ENCODE results near the gene COL9A2.
"Not testable (repeated sequence)": the region's sequence is repeated elsewhere in the genome, so short reads cannot be mapped to it uniquely, and the experiment has no call there.

The COL9A2 gene

GRCh38 chr1:40316595-40317393, at the start of gene COL9A2:
Gene COL9A2, minus strand, starts transcription at chr1:40317286. Its CDS starts 89 bp downstream, at chr1:40317197.
- peak; percentile 86 for DNase-seq

DNA sequence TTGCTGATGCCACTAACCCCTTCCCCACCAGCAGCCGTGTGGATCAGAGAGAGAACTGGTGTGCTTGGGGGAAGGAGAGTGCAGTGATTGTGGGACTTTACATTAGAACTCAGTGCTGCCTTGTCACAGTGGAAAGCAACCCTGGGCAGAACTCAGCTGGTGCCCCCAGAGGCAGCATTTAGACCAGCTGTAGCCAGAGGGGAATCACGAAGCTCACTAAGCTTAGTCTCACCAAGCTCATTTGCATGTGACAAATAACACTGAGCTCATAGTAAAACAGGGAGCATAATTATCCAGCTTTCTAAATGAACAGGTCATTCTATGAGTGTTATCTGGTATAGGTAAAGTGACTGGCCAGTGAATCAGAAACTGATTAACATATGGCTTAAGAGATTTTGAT, 46.6 kb upstream of the COL9A2 start:
- no peak for DNase-seq

- no peak for DNase-seq
These were observed 45.6 kb upstream of the COL9A2 start for GRCh38 chr1:40362699-40363098.

DNA sequence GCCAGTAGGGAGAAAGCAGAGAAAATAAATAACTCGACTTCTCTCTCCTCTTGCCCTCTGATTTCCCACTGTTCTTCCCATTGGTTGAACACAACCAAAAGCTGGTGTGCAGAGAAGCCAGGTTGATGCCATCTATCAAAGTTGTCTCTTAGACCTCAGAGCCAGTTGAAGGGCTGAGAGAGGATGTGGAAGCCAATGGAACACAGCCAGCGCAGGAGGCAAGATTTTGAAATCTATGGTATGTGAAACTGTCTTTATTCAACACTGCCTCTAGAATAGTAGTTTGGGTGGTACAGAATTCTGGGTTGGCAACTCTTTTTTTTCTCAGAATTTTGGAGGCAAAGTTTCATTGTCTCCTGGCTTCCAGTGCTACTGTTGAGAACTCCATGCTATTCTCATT, 45.1 kb upstream of the COL9A2 start:
- no peak for DNase-seq

DNA sequence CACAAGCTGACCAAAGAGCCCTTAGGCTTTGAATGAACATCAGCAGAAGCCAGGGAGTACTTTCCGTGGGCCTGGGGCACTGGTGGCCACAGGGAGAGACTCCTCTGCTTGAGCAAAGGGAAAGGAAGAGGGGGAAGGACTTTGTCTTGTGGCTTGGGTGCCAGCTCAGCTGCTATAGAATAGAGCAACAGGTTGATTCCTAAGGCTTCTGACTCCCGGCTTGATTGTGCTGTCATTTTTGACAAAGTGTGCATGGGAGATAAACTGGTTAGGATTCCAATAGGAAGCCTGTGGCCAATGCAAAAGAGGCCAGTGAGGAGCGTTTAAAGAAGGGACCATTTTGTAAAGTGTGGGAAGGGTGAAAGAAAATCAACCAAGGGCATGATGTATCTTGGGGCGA, 44.6 kb upstream of the COL9A2 start:
- no peak for DNase-seq

DNA sequence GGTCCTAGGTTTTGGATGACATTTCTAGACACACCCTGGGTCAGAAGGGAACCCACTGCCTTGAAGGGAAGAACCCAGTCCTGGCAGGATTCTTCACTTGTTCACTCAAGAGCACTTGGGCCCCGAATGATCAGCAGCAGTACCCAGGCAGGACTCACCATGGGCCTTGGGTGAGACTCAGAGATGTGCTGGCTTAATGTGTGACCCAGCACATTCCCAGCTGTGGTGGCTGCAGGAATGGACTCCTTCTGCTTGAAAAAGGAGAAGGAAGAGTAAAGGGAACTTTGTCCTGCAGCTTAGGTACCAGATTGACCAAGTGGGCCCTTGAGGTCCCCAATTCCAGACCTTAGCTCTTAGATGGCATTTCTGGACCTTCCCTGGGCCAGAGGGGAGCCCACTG, 44.1 kb upstream of the COL9A2 start:
- DNase-seq, result no peak

DNA sequence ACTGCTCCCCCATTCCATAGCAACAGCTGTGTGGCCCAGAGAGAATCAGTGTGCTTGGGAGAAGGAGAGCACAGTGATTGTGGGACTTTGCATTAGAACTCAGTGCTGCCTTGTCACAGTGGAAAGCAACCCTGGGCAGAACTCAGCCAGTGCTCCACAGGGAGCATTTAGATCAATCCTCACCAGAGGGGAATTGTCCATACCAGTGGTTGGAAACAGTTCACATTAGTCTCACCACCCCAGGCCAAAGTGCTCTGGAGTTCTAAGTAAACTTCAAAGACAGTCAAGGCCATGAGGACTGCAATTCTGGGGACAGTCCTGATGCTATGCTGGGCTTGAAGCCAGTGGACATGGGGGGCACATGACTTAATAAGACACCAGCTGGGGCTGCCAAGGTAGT, 43.5 kb upstream of the COL9A2 start:
- no peak for DNase-seq

DNA sequence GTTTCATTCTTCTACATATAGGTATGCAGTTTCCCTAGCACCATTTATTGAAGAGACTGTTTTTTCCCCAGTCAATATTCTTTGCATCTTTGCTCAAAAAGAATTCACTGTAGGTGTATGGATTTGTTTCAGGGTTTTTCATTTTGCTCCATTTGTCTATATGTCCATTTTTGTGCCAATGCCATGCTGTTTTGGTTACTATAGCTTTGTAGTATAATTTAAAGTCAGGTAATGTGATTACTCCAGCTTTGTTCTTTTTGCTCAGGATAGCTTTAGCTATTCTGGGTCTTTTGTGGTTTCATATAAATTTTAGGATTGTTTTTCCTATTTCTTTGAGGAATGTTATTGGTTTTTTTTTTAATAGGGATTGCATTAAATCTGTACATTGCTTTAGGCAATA, 40.5 kb upstream of the COL9A2 start:
- no peak for DNase-seq

DNA sequence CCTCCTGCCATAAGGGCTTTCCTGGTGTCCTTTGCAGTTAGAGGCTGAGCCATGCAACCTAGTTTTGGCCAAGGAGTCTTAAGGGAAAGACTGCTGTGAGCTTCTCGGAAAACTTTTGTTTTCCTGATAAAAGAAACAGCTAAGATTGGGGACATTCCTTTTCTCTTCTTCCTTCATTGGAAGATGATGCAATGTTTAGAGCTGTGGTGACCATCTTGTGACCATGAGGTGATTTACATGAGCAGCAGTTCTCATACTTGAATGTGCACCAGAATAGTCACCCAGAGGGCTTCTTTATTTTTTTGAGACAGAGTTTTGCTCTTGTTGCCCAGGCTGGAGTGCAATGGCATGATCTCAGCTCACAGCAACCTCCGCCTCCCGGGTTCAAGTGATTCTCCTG, 36.0 kb upstream of the COL9A2 start:
- DNase-seq, result no peak

DNA sequence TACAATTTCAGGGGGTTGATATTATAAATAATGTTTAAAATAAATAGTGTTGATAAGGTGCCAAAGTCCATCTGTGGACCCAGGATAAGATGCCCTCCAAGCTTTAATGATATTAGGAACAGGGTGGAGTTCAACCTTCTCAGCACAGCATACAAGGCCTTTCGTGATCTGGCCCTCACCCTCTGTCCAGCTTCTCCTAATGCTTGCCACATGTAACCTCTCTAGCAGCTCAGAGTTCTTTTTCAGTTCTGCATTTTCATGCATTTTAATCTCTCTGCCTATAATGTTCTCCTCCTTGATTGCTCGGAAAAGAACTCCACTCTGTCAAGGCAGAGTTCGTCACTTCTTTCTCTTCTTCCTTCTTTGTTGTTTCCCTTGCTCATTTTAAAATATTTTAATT, 35.0 kb upstream of the COL9A2 start:
- DNase-seq, result no peak

DNA sequence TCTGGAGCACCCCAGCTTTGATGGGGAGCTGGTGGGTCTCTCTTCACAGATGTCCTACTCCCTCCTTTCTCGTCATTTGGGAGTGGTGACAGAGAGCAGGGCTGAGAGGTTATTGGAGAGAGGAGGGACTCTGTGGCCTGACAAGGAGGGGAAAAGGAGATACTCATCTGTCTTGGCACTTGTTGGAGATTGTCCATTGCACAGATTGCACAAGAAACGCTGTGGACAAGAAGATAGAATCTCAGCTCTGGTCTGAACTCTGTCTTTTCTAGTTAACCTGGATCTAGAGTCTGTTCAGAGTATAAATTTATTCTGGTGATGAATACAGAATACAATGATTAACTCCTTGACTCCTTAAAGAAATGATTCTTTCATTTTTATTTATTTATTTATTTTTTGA, 34.0 kb upstream of the COL9A2 start:
- DNase-seq, result no peak

- no peak for DNase-seq
These were observed 33.3 kb upstream of the COL9A2 start for GRCh38 chr1:40350391-40350790.

GRCh38 chr1:40344597-40344996, 27.5 kb upstream of the COL9A2 start:
- DNase-seq, result no peak

DNA sequence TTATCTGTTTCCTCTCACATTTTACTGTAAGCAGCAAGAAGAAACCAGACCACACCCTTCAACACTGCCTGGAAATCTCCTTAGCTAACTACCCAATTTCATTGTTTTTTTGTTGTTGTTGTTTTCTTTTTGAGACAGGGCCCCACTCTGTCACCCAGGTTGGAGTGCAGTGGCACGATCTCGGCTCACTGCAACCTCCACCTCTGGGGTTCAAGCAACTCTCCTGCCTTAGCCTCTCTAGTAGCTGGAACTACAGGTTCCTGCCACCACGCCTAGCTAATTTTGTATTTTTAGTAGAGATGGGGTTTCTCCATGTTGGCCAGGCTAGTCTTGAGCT, 25.3 kb upstream of the COL9A2 start:
- DNase-seq, result not testable (repeated sequence)

GRCh38 chr1:40341491-40342380, 24.6 kb upstream of the COL9A2 start:
- DNase-seq, result no peak

- no peak for DNase-seq
These were observed 22.6 kb upstream of the COL9A2 start for GRCh38 chr1:40339420-40340323.

DNA sequence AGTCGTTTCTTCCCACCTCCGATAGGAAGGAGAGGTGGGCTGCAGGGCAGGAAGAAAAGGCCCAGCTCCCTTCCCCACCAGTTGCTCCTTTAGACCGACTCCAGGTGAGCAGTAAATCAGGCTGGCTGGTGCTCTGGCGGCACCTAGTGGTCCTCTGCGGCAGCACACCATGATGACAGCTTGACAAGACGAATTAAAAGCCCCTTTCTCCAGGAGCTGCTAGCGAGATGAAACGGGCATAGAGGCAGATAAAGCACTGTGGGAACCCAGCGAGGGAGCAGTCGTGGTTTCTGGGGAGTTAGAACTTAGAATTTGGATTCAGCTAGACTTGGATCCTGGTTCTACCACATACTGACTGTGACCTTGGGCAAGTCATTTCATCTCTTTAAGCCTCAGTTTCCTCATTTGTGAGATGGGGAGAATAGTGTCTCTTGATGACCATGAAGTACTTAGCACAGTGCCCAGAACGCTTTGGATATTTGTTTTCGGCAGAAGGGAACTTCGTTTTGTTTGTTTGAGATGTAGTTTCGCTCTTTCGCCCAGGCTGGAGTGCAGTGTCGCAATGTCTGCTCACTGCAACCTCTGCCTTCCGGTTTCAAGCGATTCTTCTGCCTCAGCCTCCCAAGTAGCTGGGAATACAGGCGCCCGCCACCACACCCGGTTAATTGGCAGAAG, 21.8 kb upstream of the COL9A2 start:
- peak; percentile 95 for DNase-seq

GRCh38 chr1:40337443-40337842, 20.4 kb upstream of the COL9A2 start:
- no peak for DNase-seq

GRCh38 chr1:40332695-40333094, 15.6 kb upstream of the COL9A2 start:
- DNase-seq, result no peak

GRCh38 chr1:40331403-40331802, 14.3 kb upstream of the COL9A2 start:
- not testable (repeated sequence) for DNase-seq

DNA sequence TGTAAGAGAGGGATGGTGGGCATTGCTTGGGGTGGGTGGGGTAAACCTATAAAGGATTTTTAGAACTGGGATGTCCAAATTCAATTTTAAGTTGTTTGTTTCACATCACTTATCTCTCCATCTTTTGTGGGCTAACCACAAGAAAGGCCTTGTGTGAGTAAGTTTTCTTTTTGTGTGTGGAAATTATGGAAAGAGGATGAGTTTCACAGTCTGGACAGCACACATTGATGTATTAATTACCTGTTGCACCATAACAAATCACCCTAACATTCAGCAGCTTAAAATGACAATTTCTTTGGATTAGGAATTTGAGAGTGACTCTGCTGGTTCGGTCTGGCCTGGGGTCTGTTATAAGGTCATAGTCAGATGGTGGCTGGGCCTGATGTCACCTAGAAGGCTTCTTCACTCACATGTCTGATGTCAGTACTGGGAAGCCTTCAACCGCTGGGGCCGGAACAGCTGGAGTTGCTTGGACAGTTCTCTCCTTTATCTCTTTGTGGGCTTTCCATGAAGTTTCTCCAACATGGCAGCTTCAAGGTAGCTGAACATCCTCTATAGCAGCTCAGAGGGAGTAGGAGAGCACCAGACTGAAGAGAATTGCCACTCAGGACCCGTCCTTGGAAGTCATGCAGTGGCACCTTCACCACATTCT, 2.0 kb upstream of the COL9A2 start:
- no peak for DNase-seq

DNA sequence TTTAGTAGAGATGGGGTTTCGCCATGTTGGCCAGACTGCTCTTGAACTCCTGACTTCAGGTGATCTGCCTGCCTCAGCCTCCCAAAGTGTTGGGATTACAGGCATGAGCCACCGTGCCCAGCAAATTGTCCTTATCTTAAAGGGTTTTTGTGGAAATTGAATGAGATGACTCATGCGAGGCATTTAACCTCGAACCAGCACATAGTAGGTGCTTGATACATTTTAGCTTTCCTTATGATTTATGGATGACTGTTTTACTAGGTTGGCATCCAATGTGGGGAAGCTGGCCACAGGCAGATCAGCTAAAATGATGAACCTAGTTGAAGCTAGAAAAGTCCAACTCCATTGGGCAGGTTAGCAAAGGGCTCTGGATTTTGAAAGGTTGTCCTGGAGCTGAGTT, 1.4 kb upstream of the COL9A2 start:
- DNase-seq, result no peak

All from activated effector memory CD4-positive, alpha-beta T cell treated with anti-CD3 and anti-CD28 coated beads, Interleukin-2, amount 50 U/mL, for 16 hours (primary cell).